ENCODE measurements around the gene TRABD2B.

Gene TRABD2B

GRCh38 chr1:47984175-47984789 lies 12.9 kb downstream of the TRABD2B start:
- TF ChIP-seq ZFX (IDR thresholded peaks at IDR 0.05; ENCODE audit: borderline replicate concordance) = no peak
- TF ChIP-seq CTCF (IDR thresholded peaks at IDR 0.05) = no peak
- H3K27ac ChIP-seq = no peak overlapping the region

- no peak overlapping the region for H3K27ac ChIP-seq
- TF ChIP-seq CTCF (IDR thresholded peaks at IDR 0.05) = no peak
Measured at GRCh38 chr1:47983691-47984090, 13.5 kb downstream of the TRABD2B start.

- TF ChIP-seq CTCF (IDR thresholded peaks at IDR 0.05) (no peak), ZFX (IDR thresholded peaks at IDR 0.05; ENCODE audit: borderline replicate concordance) (no peak)
- no peak overlapping the region for H3K27ac ChIP-seq
Measured at GRCh38 chr1:47981667-47982350, 15.4 kb downstream of the TRABD2B start.

GRCh38 chr1:47980501-47980900 lies 16.7 kb downstream of the TRABD2B start:
- H3K27ac ChIP-seq = no peak overlapping the region
- TF ChIP-seq ZFX (IDR thresholded peaks at IDR 0.05; ENCODE audit: borderline replicate concordance) (no peak), CTCF (IDR thresholded peaks at IDR 0.05) (no peak)

- no peak for TF ChIP-seq ZFX (IDR thresholded peaks at IDR 0.05; ENCODE audit: borderline replicate concordance)
- no peak overlapping the region for H3K27ac ChIP-seq
Measured at GRCh38 chr1:47979724-47980123, 17.5 kb downstream of the TRABD2B start.

GRCh38 chr1:47978486-47978885 lies 18.7 kb downstream of the TRABD2B start:
- TF ChIP-seq CTCF (IDR thresholded peaks at IDR 0.05) (no peak), ZFX (IDR thresholded peaks at IDR 0.05; ENCODE audit: borderline replicate concordance) (no peak)

GRCh38 chr1:47976728-47977127 lies 20.5 kb downstream of the TRABD2B start:
- TF ChIP-seq ZFX (IDR thresholded peaks at IDR 0.05; ENCODE audit: borderline replicate concordance) (no peak), CTCF (IDR thresholded peaks at IDR 0.05) (no peak)

More at GRCh38 chr1:47978486-47978885, 18.7 kb downstream of the TRABD2B start:
- H3K27ac ChIP-seq = no peak overlapping the region

More at GRCh38 chr1:47976728-47977127, 20.5 kb downstream of the TRABD2B start:
- no peak overlapping the region for H3K27ac ChIP-seq
